Stimulated activated CD8-positive, alpha-beta memory T cell treated with anti-CD3 and anti-CD28 coated beads, Interleukin-15, amount 100 ng/mL, for 4 hours (primary cell): ENCODE results near the gene TXNRD1.
"Not testable (repeated sequence)": the region's sequence is repeated elsewhere in the genome, so short reads cannot be mapped to it uniquely, and the experiment has no call there.

ENCODE experiments used
- DNase-seq, 2 donors: peaks; one replicate each; pipeline ENCODE4 v3.0.0-alpha.2; 2020; ENCODE audit warnings: low read depth in 2 of 2

Gene TXNRD1

GRCh38 chr12:104304261-104305009 lies 88.9 kb downstream of the TXNRD1 start:
- no peak for DNase-seq

- no peak for DNase-seq
Measured at GRCh38 chr12:104305349-104305748, 89.8 kb downstream of the TXNRD1 start.

GRCh38 chr12:104306376-104306775 lies 90.8 kb downstream of the TXNRD1 start:
- DNase-seq, result no peak

- DNase-seq, result no peak
Measured at GRCh38 chr12:104306943-104307654, 91.5 kb downstream of the TXNRD1 start.

- no peak for DNase-seq
Measured at GRCh38 chr12:104307655-104308000, 92.0 kb downstream of the TXNRD1 start.

GRCh38 chr12:104309446-104309993 lies 93.9 kb downstream of the TXNRD1 start:
- DNase-seq, result no peak

GRCh38 chr12:104310751-104311633 lies 95.4 kb downstream of the TXNRD1 start:
- no peak for DNase-seq

- no peak for DNase-seq
Measured at GRCh38 chr12:104312202-104312601, 96.6 kb downstream of the TXNRD1 start.

- no peak for DNase-seq
Measured at GRCh38 chr12:104312654-104313053, 97.1 kb downstream of the TXNRD1 start.

- DNase-seq, result no peak
Measured at GRCh38 chr12:104313568-104314241, 98.1 kb downstream of the TXNRD1 start.

- no peak for DNase-seq
Measured at GRCh38 chr12:104314242-104314614, 98.6 kb downstream of the TXNRD1 start.

- DNase-seq, result no peak
Measured at GRCh38 chr12:104315326-104316224, 100.0 kb downstream of the TXNRD1 start.

- DNase-seq, result no peak
Measured at GRCh38 chr12:104316936-104317335, 101.4 kb downstream of the TXNRD1 start.

GRCh38 chr12:104317538-104318210 lies 102.1 kb downstream of the TXNRD1 start:
- no peak for DNase-seq

GRCh38 chr12:104319028-104319427 lies 103.4 kb downstream of the TXNRD1 start:
- no peak for DNase-seq

GRCh38 chr12:104319918-104320626 lies 104.5 kb downstream of the TXNRD1 start:
- DNase-seq, result no peak

- DNase-seq, result no peak
Measured at GRCh38 chr12:104320627-104321024, 105.0 kb downstream of the TXNRD1 start.

GRCh38 chr12:104321949-104322348 lies 106.4 kb downstream of the TXNRD1 start:
- no peak for DNase-seq

- DNase-seq, result not testable (repeated sequence)
Measured at GRCh38 chr12:104322533-104322932, 107.0 kb downstream of the TXNRD1 start.
